B cell (primary cell): ENCODE measurements around the gene GPNMB. TPM values are rescaled to one million over a fixed set of nuclear protein-coding genes. Genes with fewer than 3 reads are reported as not detected.

Experiments
- ATAC-seq: fragments of 200-7000 bp; cut with Tn5 transposase; one replicate; pipeline ENCODE4 v1.10.0; 2021; ENCODE audit warnings: low read depth, mild to moderate bottlenecking, moderate number of reproducible peaks, moderate library complexity
- CTCF ChIA-PET: fragments of 350-600 bp; sonication (Branson Sonifier 250); formaldehyde crosslinking; loops from one replicate; lab custom pipeline; 2021; ENCODE audit warnings: antibody characterized with exemption, inconsistent platforms; lab: Charles Lee
- POLR2A ChIA-PET: fragments of 350-600 bp; sonication (Branson Sonifier 250); formaldehyde crosslinking; loops from one replicate; lab custom pipeline; 2021; ENCODE audit warnings: antibody characterized with exemption; lab: Charles Lee
- DNase-seq: peaks from one replicate; pipeline ENCODE4 v3.0.0; 2013
- H2AFZ ChIP-seq: 2 replicates; pipeline ENCODE4 v1.6.1; 2012; ENCODE audit warnings: mild to moderate bottlenecking, low read depth, low read length; ENCODE audit not compliant: insufficient read depth, poor library complexity, severe bottlenecking
- H3K27ac ChIP-seq, 2 donors: 1 replicate in 1 of 2; 2 replicates in 1 of 2; pipeline ENCODE4 v1.5.1; 2012 to 2013; ENCODE audit warnings: low read length in 2 of 2, mild to moderate bottlenecking in 2 of 2, moderate library complexity in 1 of 2
- H3K27me3 ChIP-seq, 4 experiments: fragments of 200-600 bp in 1 of 4; sonication (generic) in 1 of 4; replicated peaks in 1 of 4; 1 replicate in 2 of 4; 2 replicates in 2 of 4; pipeline versions ENCODE4 v1.6.1 to v1.7.0; 2013 to 2016; ENCODE audit warnings: low read length in 3 of 4, mild to moderate bottlenecking in 2 of 4, mixed read lengths in 1 of 4, moderate library complexity in 1 of 4; ENCODE audit not compliant: insufficient read depth in 4 of 4, control insufficient read depth in 3 of 4; ENCODE audit errors: control extremely low read depth in 1 of 4
- H3K36me3 ChIP-seq, 2 experiments: replicated peaks in 1 of 2; 1 replicate in 1 of 2; 2 replicates in 1 of 2; pipeline versions ENCODE4 v1.6.1 to v1.7.1; 2013; ENCODE audit warnings: low read length in 1 of 2; ENCODE audit not compliant: insufficient read depth in 2 of 2, control insufficient read depth in 1 of 2; ENCODE audit errors: control extremely low read depth in 1 of 2, extremely low read depth in 1 of 2
- H3K4me1 ChIP-seq, 2 donors: fragments of 200-600 bp in 1 of 2; sonication (generic) in 1 of 2; 1 replicate in 1 of 2; 2 replicates in 1 of 2; pipeline versions ENCODE4 v1.5.1 to v1.6.1; 2013 to 2017; ENCODE audit warnings: low read length in 2 of 2; ENCODE audit not compliant: control insufficient read depth in 2 of 2, insufficient read depth in 2 of 2
- H3K4me2 ChIP-seq: replicated peaks from 2 replicates; pipeline ENCODE3; 2012; ENCODE audit warnings: mild to moderate bottlenecking, low read depth, low read length; ENCODE audit not compliant: poor library complexity, severe bottlenecking
- H3K4me3 ChIP-seq, 5 experiments: fragments of 200-600 bp in 1 of 5; sonication (generic) in 1 of 5; 1 replicate in 3 of 5; 2 replicates in 2 of 5; pipeline versions ENCODE4 v1.5.1 to v1.7.0; 2011 to 2016; ENCODE audit warnings: low read length in 4 of 5, mild to moderate bottlenecking in 4 of 5, low read depth in 2 of 5, control low read depth in 1 of 5, moderate library complexity in 1 of 5; ENCODE audit not compliant: insufficient read depth in 1 of 5; ENCODE audit errors: control extremely low read depth in 1 of 5, extremely low read depth in 1 of 5
- H3K79me2 ChIP-seq: fragments of 200-600 bp; sonication (generic); one replicate; pipeline ENCODE4 v1.6.0; 2016; ENCODE audit warnings: low read length; ENCODE audit not compliant: control insufficient read depth, insufficient read depth
- H3K9ac ChIP-seq: fragments of 200-600 bp; sonication (generic); 2 replicates; pipeline ENCODE4 v1.6.1; 2017; ENCODE audit warnings: mild to moderate bottlenecking, low read length, moderate library complexity
- H3K9me3 ChIP-seq, 3 donors: one replicate each; pipeline versions ENCODE4 v1.6.1 to v1.7.1; 2013; ENCODE audit warnings: low read length in 2 of 3; ENCODE audit not compliant: control insufficient read depth in 2 of 3, insufficient read depth in 1 of 3; ENCODE audit errors: control extremely low read depth in 1 of 3
- H4K20me1 ChIP-seq: 2 replicates; pipeline ENCODE4 v1.6.0; 2012; ENCODE audit warnings: mild to moderate bottlenecking, low read length; ENCODE audit not compliant: insufficient read depth, control insufficient read depth, poor library complexity, severe bottlenecking
- H3K27ac Mint-ChIP-seq: one replicate; pipeline ENCODE4 v1.8.0; 2021; ENCODE audit warnings: mixed read lengths
- H3K27me3 Mint-ChIP-seq: one replicate; pipeline ENCODE4 v1.8.0; 2021; ENCODE audit warnings: mixed read lengths
- H3K4me1 Mint-ChIP-seq: one replicate; pipeline ENCODE4 v1.8.0; 2021; ENCODE audit warnings: mixed read lengths
- H3K4me3 Mint-ChIP-seq: one replicate; pipeline ENCODE4 v1.8.0; 2021; ENCODE audit warnings: mixed read lengths
- H3K9me3 Mint-ChIP-seq: one replicate; pipeline ENCODE4 v1.8.0; 2022; ENCODE audit warnings: mixed read lengths; ENCODE audit not compliant: insufficient read depth
- CTCF ChIP-seq: fragments of 200-600 bp; IDR thresholded peaks from one replicate; pipeline ENCODE4 v1.8.0; 2022; ENCODE audit warnings: antibody characterized with exemption, mild to moderate bottlenecking
- EZH2 ChIP-seq: IDR thresholded peaks from 2 replicates; pipeline ENCODE4 v1.6.1; 2012; ENCODE audit warnings: borderline replicate concordance, low read depth, mild to moderate bottlenecking, moderate library complexity, low read length; ENCODE audit not compliant: insufficient read depth, poor library complexity, severe bottlenecking
- WGBS: methylation state at CpG from one replicate; pipeline ENCODE4 v1.1.5; 2013; ENCODE audit warnings: missing lambda C conversion rate; ENCODE audit not compliant: insufficient coverage; 5-methylcytosine and 5-hydroxymethylcytosine counted together
- intact Hi-C: fragments of 100-400 bp; cut with micrococcal nuclease; formaldehyde crosslinking; loops from one replicate; pipeline ENCODE4 v1.10.0; 2022
- polyA plus RNA-seq: library from polyadenylated mRNA; depleted of rRNA; stranded (reverse); fragments of >200 nt; gene quantifications from 2 replicates; pipeline ENCODE4 v1.2.3, GENCODE V29; 2012
- total RNA-seq, 2 donors: library from RNA; stranded (reverse); fragments of 120-200 nt in 1 of 2; gene quantifications; 1 replicate in 1 of 2; 2 replicates in 1 of 2; pipeline versions ENCODE4 v1.2.3 to v1.2.4, GENCODE V29; 2013 to 2022

The GPNMB gene
- total and polyA plus RNA-seq, 2 donors (not counting 1 experiment from before 2014, with no cell fraction given): 2.6 TPM; not detected in 1

- H3K27me3 ChIP-seq: no peaks in the 10 kb centered on the region
- CTCF ChIA-PET: no interaction called here
- peaks cover 0 to 3% (median 0%) of the 10 kb centered on the region in 3 donors for H3K9me3 ChIP-seq
- ATAC-seq (no peak), DNase-seq (no peak)
- H4K20me1 ChIP-seq: no peaks in the 10 kb centered on the region
- H3K9ac ChIP-seq: no peak overlapping the region
- no peak overlapping the region for H3K27ac Mint-ChIP-seq
- 91% methylated on average over 1 of the region's 3 CpGs for WGBS
- no peak for TF ChIP-seq EZH2
- TF ChIP-seq CTCF: no peak
- no peak overlapping the region for H3K4me2 ChIP-seq
- no peaks in the 10 kb centered on the region for H3K4me1 ChIP-seq
- H3K27ac ChIP-seq: no peak overlapping the region
- H3K79me2 ChIP-seq: no peaks in the 10 kb centered on the region
- no peak overlapping the region for H3K4me3 Mint-ChIP-seq
- intact Hi-C loops: no loop called here
- no peaks in the 10 kb centered on the region for H3K27me3 Mint-ChIP-seq
- no peaks in the 10 kb centered on the region for H3K36me3 ChIP-seq
- POLR2A ChIA-PET: no interaction called here
- H3K4me1 Mint-ChIP-seq: peaks cover 7% of the 10 kb centered on the region
- no peak overlapping the region for H2AFZ ChIP-seq
- no peak overlapping the region for H3K4me3 ChIP-seq
- no peaks in the 10 kb centered on the region for H3K9me3 Mint-ChIP-seq
These were observed 13.6 kb upstream of the GPNMB start for GRCh38 chr7:23232966-23233365.

- H3K27ac Mint-ChIP-seq: peak overlapping the region; percentile 46
These were observed 11.8 kb upstream of the GPNMB start for GRCh38 chr7:23234569-23235296.

More at GRCh38 chr7:23234569-23235296, 11.8 kb upstream of the GPNMB start:
- H3K4me1 ChIP-seq: no peaks in the 10 kb centered on the region
- no peaks in the 10 kb centered on the region for H3K79me2 ChIP-seq
- POLR2A ChIA-PET: no interaction called here
- H4K20me1 ChIP-seq: no peaks in the 10 kb centered on the region
- no peaks in the 10 kb centered on the region for H3K9me3 Mint-ChIP-seq
- intact Hi-C loops: no loop called here
- no peak overlapping the region for H3K27ac ChIP-seq
- ATAC-seq: no peak
- WGBS: 74% methylated on average over 7 of the region's 9 CpGs
- TF ChIP-seq EZH2 (no peak), CTCF (no peak)
- peak; percentile 28 for DNase-seq
- H3K27me3 ChIP-seq: no peaks in the 10 kb centered on the region
- peak overlapping the region; percentile 47 for H3K4me2 ChIP-seq
- CTCF ChIA-PET: no interaction called here
- peak overlapping the region; percentile 61 for H2AFZ ChIP-seq
- no peaks in the 10 kb centered on the region for H3K27me3 Mint-ChIP-seq
- H3K4me3 ChIP-seq: peak overlapping the region in 1 of 5 experiments; percentile 29
- no peaks in the 10 kb centered on the region for H3K9me3 ChIP-seq
- H3K4me1 Mint-ChIP-seq: peaks cover 7% of the 10 kb centered on the region
- peak overlapping the region; percentile 74 for H3K4me3 Mint-ChIP-seq
- peak overlapping the region; percentile 46 for H3K9ac ChIP-seq
- H3K36me3 ChIP-seq: no peaks in the 10 kb centered on the region
